IPS-11a (cell line): ENCODE measurements around the gene TMEM161B.
"Not testable (repeated sequence)": the region's sequence is repeated elsewhere in the genome, so short reads cannot be mapped to it uniquely, and the experiment has no call there.

Experiments used
- H3K4me3 ChIP-seq: one replicate; pipeline ENCODE4 v1.5.1; 2013; ENCODE audit warnings: low read depth, low read length, control low read depth

The TMEM161B gene

DNA sequence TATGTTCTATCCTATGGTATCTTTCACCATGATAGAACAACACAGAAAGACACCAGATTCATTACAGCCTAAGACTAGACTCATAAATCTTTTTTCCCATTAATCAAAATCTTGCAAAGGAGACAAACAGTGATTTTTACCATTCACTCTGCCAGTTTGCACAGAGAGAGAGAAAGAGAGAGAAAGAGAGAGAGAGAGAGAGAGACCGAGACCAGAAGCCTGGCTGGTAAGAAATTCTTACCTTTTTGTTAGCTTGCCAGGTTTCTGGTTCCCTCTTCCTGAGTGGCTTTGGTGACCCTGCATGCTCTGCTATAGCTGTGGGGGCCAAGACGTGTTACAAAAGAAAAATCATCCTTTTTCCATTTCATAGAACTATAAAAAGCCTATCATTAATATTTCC is 18.6 kb downstream of the TMEM161B start:
- no peak overlapping the region for H3K4me3 ChIP-seq

DNA sequence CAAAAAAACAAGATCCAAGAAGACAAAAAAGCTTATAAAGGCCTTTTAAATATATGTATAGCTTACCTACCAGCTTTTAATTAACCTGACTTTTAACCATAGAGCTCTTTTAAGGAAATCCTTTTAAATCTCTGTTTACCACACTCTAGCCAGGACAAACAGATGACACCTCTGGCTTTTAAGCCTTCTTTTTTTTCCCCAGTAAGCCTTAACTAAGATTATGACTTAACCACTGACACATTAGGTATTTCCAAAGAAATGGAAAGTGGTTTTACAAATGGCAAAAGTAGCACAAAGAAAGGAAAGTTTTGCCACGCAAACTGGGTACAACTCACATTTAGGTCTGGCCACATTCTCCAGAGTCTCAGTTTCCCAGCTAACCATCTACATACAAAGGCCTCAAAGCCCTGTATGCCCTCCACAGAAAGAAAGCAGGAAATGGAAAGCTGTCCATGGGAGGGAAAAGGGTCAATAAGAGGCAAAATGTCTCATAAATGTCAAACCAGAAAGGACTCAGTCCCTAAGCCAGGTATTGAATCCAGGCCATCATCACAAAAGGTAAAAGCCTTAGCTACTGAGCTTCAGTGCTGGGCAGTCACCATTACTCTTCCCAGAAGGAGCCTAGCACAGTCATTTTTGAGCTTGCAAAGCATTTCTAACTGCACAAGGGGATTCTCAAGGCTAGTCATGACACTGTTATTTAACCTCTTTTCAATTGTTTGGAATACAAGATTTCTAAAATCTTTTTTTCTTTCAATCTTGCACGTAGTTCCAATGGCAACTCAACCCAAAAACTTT is 19.7 kb downstream of the TMEM161B start:
- H3K4me3 ChIP-seq: no peak overlapping the region

DNA sequence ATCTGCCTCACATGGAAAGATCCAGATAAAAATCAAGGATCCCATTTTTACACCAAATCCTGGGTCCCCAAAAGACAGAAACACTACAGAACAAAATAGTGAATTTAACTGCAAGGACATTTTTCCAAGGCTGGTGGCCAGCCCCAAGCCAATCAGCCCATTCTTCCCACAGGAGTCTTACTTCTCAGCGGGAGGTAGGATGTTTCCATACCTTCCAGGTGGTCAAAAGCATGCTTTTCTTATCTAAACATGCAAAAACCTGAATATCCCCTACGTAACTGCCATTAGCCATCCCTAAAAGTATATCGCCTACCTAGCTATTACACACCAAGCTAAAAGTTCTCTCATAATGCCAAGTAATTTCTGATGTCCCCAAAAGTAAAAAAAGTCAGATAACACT is 20.6 kb downstream of the TMEM161B start:
- no peak overlapping the region for H3K4me3 ChIP-seq

DNA sequence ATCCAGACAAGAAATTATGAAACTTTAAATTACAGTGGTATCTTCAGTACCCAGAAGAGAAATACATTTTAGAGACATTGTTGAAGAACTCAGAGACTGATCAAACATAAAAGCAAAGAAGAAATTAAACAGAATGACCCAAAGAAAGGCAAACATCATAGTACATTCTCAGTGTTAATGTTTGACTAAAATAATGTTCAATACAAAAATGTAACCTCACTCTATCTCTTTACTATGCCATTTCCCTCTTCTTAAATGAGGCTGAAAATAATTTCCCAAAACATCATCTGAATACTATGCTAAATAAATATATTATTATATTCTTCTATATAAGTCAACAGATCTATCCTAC is 22.8 kb downstream of the TMEM161B start:
- no peak overlapping the region for H3K4me3 ChIP-seq

DNA sequence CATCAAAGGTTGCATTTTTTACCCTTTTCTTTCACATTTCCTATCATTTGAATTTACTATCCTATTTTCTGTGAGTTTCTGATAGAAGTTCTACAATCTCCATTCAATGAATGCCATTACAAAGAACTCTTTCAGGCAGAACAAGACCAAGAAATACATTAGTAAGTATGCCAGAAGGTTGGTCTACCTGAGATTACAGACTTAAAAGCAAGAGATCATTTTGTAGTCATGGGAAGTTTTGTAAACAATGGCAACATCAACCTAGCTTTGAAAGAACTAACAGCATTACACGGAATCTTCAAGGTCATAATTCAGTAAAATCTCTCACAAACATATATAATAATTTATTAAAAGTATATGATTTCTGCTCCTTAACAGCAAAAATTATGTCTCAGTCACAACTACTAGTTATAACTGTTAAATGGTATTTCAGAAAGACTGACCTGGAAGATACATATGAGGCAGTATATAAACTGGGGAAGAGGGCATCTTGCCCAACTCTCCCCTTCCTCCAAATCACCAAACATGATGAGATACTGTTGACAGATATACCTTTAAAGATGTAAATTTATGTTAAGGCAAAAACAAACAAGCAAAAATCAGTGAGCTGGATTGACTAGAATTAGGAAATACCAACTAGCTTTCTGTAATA is 23.3 kb downstream of the TMEM161B start:
- no peak overlapping the region for H3K4me3 ChIP-seq

DNA sequence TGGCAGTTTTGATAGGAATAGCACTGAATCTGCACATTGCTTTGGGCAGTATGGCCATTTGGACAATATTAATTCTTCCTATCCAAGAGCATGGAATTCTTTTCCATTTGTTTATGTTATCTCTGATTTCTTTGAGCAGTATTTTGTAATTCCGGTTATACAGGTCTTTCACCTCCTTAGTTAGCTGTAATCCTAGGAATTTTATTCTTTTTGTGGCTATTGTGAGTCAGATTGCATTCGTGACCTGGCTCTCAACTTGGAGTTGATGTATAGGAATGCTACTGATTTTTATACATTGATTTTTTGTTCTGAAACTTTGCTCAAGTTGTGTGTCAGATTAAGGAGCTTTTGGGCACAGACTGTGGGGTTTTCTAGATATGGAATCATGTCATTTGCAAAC is 24.0 kb downstream of the TMEM161B start:
- H3K4me3 ChIP-seq: no peak overlapping the region

DNA sequence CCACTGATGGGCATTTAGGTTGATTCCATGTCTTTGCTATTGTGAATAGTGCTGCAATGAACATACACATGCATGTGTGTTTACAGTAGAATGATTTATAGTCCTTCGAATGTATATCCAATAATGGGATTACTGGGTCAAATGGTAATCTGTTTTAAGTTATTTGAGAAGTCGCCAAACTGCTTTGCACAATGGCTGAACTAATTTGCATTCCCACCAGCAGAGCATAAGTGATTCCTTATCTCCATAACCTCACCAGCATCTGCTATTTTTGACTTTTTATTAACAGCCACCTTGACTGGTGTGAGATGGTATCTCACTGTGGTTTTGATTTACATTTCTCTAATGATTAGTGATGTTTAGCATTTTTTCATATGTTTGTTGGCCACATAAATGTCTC is 25.2 kb downstream of the TMEM161B start:
- H3K4me3 ChIP-seq: not testable (repeated sequence)

DNA sequence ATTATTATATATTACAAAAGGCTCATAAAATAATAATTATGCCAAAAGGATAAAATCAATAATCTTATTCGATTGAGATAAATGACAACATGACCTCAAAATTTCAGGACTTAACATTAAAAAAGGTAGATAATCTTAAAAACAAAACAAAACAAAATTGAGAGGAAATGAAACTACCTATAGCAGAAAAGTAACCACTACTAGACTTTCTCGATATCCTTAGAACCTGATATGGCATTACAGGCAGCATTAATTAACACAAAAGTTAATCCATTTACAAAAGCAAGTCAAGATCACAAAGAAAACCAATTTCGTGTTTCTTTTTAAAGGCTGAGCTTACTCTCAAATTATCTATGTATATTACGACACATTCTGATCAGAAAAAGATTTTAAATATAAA is 29.9 kb downstream of the TMEM161B start:
- no peak overlapping the region for H3K4me3 ChIP-seq

DNA sequence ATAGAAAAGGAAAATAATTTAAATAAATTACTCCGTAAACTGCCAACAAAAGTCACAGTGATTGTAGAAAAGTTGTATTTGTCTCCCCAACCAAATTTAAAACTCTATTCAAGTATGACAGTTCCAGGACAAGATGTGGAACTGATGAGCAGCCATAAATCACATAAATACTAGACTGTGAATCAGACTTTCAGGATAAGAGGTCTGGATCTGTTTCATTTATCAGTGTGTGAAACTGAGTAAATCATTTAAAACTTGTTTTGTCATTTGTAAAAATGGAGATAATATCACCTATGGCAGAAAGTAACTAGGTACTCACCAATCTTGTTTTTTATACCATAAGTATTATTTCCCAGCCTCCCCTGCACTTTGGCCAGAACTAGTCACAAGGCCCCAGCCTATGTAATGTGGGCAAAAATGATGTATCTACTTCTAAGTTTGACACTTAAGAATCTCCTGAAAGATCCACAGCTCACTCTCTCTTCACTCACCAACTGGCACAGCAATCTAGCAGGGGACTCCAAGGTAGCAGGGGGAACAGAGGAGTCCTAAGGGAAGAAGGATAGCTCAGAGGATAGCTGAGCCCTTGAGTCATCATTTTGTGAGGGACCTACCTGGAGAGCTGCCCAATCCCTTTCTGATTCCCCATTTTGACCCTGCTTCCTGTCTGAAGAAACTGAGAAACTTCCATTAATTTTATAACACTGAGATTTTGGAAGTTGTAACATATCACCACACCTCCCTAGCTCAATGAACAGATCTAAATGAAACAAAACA is 31.6 kb downstream of the TMEM161B start:
- no peak overlapping the region for H3K4me3 ChIP-seq

DNA sequence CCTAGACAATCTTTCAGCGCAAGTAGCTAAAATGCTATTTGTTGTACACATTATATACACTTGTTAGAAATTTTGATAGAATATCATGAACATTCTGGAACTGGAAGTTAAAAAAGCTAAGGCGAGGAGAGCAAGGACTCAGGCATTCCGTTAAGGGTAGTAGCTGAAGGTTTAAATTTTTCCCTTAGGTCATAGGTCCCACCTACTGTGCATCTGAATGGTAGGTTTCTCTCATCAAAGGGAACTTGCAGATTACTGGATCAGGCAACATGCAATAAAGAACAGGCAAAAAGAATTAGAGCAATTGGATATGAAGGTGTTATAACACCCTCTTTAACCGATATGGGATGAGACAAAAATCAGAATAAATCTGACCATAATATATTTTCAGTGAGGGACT is 32.8 kb downstream of the TMEM161B start:
- H3K4me3 ChIP-seq: no peak overlapping the region

DNA sequence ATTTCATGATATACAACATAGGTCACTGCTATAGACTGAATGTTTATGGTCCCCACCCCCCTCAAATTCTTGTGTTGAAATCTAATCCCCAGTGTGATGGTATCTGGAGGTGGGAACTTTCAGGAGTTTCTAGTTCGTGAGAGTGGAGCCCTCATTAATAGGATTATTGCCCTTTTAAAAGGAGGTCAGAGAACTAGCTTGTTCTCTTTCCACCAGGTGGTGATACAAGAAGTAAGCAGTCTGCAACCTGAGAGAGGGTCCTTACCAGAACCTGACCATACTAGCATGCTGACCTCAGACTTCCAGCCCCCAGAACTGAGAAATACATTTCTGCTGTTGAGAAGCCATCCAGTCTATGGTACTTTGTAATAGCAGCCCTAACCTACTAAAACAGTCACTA is 33.3 kb downstream of the TMEM161B start:
- H3K4me3 ChIP-seq: no peak overlapping the region

DNA sequence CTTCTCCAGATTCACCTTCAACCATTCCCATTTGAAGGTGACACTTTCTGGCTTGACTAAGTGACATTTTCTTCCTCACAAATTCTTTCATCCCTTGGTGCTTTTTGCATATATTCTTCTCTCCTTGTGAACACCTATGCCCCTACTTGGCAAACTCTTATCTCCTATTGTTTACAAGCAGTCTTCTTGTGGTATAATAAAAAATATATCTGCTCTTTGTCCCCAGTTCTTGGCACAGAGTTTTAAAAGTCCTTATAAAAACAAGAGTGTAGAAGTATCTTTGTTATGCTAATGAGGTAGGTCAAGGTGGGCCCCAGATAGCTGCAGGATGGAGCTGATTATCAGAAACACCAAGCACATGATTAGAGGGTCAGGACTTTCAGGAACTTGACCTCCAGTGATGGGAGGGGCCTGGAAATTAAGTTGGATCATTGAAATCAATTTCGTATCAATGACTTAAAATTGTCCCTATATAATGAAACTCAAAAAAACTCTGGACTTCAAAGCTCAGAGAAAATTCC is 38.0 kb downstream of the TMEM161B start:
- no peak overlapping the region for H3K4me3 ChIP-seq

DNA sequence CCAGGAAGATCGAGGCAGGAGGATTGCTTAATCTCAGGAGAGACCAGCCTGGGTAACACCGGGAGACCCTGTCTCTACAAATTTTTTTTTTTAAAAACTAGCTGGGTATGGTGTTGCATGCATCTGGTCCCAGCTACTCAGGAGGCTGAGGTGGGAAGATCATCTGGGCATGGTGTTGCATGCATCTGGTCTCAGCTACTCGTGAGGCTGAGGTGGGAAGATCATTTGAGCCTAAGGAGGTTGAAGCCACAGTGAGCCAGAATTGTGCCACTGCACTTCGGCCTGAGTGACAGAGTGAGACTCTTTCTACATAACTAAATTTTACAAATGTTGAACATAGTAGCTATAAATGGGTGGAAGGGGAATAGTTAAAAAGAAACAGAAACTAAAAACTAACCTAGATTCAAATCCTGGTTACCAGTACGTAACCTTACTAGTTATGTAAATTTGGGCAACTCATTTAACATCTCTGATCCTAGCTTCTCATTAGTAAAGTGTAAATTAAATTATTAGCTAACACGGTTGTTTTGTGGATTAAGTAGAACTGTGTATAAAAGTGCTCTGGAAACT is 41.7 kb downstream of the TMEM161B start:
- no peak overlapping the region for H3K4me3 ChIP-seq

DNA sequence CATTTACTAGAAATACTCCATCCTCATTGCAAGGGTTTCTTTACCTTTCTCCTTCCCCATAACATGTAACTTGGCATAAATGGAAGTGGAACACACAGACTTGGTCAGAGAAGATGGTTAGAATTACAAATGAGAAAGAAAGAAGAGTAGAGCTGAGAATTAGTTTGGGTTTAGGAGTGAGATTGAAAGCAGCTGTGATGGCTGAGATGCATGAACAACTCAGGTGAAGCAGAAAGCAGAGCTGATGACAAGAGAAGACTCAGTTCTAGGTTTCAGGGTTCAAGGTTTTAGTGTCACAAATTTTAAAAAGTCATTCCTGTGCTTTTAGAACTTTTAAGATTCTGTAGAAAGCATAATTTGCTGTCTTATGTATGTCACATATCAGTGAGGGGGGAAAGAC is 54.0 kb downstream of the TMEM161B start:
- H3K4me3 ChIP-seq: no peak overlapping the region

DNA sequence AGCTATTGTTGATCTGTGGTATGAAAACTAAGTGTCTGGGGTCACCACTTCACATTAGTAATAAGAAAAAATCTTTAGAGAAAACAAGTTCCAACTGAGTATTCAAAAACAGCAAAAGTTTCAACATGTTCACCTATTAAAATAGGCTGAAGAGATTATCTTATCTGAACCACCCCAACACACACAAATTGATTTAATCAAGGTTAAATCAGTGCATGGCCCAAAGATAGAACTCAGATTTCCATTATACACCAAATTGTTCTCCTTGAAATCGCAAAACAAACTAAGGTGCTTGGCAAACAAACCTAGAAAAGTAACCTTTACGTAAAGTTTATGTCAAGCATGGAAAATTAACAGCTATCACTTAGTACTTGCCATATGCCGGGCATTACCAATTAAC is 61.1 kb downstream of the TMEM161B start:
- no peak overlapping the region for H3K4me3 ChIP-seq

DNA sequence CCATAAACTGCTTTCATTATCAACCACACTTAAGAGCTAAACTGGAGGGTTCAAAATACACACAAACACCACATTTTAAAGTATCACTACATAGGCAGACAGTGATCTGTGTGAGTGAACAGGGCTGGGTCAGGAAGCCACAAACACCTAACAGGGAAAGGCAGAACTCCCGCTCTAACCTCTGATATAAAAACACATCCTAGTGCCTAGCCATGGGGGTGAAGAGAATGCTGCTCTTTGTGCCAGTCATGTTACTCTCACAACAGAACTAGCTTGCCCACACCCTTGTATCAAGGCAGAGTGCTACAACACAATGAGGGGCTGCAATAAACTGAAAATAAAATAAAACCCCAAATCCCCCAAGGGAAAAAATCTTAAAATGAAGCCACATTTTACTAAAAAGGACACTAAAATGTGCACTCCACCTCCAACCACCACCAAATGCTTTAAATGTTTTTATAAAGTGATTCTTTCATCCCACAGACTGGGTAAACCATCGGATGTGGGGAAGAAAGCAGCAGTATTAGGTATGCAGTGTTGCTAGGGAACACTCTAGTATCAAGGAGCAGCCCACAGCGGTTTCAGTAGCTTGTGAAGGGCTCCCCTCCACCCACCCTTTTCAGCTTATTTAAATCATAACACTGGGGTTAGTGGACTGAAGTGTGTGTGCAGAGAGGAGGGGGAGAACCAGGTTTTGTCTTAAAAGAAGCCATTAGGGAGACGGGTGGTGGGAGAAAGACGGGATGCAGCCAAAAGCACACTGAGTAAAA is 64.5 kb downstream of the TMEM161B start:
- no peak overlapping the region for H3K4me3 ChIP-seq

DNA sequence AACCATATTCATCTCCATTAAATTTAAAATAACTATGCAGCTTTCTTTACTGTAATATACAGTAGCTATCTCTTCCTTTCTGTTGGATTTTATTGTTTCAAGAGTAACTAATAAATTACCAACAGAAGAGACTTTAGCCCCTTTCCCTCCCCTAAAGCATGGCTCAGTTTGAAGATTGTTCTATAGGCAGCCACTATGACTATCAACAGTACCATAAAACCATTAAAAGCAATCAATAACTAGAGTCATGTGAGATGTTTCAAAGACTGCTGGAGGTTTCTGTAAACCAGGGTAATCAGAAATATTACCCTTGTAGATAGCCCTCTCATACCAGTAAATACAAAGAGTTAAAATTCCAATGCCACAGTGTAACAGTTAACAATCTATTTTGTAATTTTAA is 73.0 kb downstream of the TMEM161B start:
- H3K4me3 ChIP-seq: no peak overlapping the region

DNA sequence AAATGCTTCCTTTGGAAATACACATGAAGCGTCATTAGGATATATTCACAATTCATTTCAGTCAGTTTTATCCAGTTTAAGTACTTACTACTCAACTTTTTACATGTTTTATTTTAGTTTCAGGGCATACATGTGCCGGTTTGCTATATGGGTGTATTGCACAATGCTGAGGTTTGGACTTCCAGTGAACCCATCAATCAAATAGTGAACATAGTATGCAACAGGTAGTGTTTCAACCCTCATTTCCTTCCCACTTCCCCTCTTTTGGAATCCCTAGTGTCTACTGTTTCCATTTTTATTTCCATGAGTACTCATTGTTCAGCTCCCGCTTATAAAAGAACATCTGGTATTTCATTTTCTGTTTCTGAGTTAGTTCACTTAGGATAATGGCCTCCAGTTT is 74.7 kb downstream of the TMEM161B start:
- no peak overlapping the region for H3K4me3 ChIP-seq

DNA sequence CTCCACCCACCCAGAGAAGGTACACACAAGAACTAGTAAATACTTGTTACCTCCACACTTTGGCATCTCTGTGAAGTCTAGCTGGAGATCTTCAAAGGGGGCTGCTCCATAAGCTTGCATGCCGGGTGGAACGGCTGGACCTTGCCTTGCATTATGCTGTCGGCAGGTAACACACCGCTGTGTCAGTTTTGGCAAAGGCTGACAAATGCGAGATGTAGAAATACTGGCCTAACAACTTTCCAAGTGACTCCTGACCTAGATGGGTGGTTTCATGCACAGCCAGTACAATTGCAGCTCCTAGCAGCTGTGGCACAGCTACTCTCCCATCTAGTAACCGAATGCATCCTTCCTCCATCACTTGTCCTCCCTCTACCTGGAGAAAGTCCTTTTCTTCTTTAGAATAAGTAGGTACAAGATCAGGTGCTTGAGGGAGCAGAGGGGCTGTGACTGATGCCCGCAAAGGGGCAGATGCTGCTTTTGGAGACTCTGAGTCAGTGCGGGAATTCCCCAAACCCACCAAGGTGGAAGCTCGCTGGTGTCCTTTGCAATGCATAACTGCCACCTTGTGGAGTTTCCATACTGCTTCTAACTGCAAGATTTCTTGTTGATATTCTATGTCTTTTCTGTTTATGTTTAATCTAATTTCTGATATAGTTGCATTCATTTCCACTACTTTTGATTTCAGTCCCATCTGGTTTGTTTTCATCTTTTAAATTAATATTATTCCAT is 78.4 kb downstream of the TMEM161B start:
- H3K4me3 ChIP-seq: no peak overlapping the region

DNA sequence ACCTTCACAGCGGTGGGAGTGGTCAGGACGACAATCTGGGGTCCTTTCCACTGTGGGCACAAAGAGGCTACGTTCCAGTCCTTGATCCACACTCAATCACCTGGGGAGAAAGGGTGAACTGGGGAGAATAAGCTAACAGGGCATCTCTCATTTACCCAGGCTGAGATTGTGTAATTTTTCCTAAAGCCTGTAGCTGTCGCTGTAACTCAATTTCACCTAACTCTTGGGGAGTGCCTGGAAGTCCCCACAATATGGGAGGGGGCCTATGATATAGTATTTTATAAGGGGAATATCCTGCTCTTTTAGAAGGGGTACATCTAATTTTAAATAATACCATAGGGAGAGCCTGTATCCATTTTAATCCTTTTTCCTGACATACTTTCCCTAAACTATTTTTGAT is 79.2 kb downstream of the TMEM161B start:
- H3K4me3 ChIP-seq: not testable (repeated sequence)
